SK-N-SH (cell line): ENCODE measurements around the gene LAPTM5.

ENCODE experiments used
- FOXM1 ChIP-seq: IDR thresholded peaks from 2 replicates; pipeline ENCODE4 v1.4.0; 2012; ENCODE audit warnings: low read depth, mild to moderate bottlenecking
- JUND ChIP-seq: IDR thresholded peaks from 2 replicates; pipeline ENCODE4 v1.4.0; 2012
- POLR2AphosphoS5 ChIP-seq: IDR thresholded peaks from 2 replicates; pipeline ENCODE4 v1.6.1; 2012; ENCODE audit warnings: low read depth, low read length
- RCOR1 ChIP-seq: fragments of 150-350 bp; IDR thresholded peaks from 2 replicates; pipeline ENCODE4 v1.6.1; 2017; ENCODE audit warnings: antibody characterized with exemption, low read length
- REST ChIP-seq: IDR thresholded peaks from 2 replicates; pipeline ENCODE4 v1.6.1; 2012; ENCODE audit warnings: mild to moderate bottlenecking, low read depth, low read length, moderate library complexity
- TAF1 ChIP-seq: IDR thresholded peaks from 2 replicates; pipeline ENCODE4 v1.6.1; 2012; ENCODE audit warnings: low read depth, mild to moderate bottlenecking, low read length, moderate library complexity, borderline replicate concordance

GRCh38 chr1:30718091-30718635 lies 39.4 kb downstream of the LAPTM5 start:
- TF ChIP-seq JUND (no peak), REST (no peak), RCOR1 (no peak), POLR2AphosphoS5 (no peak), TAF1 (no peak; the same call in 1 of the 2 replicates), FOXM1 (no peak)
